CD4-positive, alpha-beta T cell treated with Interleukin-4 for 4 hours (primary cell): ENCODE measurements around the gene LRMDA.
"Not testable (repeated sequence)": the region's sequence is repeated elsewhere in the genome, so short reads cannot be mapped to it uniquely, and the experiment has no call there.

ENCODE experiments used
- DNase-seq: peaks from one replicate; pipeline ENCODE4 v3.0.0-alpha.2; 2020

Gene LRMDA

DNA sequence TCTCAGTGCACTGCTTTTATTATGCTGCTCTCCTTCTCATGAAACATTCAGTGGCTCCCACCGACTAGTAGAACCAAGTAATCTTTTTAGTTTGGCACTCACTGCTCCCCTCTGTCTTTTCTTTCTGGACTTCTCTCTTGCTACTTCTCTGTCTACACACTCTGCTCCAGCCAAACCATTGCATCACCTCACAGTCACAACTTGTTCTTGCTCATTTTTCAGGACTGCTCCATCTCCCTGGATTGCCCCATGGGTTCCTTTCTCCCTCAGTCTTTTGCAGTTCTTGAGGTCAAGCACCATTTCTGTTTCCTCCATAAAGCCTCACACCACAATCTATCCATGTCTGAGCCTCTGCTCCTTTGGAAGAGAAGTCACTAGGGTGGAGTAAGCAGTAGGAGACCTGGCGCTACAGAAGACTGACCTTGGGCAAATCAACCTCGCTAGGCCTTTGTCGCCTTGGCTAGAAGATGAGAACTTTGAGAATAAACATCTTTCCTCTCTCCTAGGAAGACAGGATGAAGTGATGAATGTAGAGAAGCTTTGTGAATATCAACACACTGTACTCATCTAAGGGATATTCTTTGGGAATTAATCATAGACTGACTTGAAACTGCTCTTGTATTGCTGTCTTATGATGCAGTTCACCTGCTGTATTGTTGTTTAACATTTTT, 186.2 kb downstream of the LRMDA start:
- no peak for DNase-seq

DNA sequence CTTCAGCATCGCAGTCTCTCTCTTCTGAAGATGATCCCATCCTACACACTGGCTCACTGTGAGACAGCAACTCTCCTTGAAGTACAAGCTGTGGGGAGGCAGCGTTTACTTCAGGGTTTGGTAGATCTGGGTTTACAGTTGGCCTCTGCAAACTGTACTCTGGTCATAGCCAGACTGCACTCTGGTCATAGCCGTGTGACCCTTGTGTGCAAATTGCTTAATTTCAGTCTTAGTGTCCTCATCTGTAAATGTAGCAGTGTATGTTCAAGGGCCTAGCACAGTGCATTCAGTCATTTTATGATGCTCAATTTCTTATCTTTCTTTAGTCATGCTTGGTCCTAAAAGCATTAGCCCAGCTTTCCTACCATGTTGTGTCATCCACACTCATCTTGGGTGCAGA, 188.2 kb downstream of the LRMDA start:
- no peak for DNase-seq

DNA sequence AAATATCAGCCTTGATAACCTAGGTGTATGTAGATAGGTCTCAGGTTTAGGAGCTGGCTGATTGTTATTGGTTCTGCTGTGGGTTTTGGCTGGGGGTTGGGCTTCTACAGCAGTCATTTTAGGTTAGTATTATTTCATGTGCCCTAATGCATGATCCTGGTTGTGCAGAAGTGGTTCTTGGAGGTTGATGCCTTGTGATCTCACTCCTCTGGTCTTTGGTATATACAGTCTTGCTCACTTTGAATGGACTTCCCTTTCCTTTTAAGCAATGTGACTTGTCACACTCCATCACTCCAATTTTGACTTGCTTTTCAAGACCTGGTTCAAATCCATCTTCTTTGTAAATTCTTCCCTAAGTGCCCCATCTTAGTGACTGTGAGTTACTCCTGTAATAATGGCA, 188.9 kb downstream of the LRMDA start:
- no peak for DNase-seq

DNA sequence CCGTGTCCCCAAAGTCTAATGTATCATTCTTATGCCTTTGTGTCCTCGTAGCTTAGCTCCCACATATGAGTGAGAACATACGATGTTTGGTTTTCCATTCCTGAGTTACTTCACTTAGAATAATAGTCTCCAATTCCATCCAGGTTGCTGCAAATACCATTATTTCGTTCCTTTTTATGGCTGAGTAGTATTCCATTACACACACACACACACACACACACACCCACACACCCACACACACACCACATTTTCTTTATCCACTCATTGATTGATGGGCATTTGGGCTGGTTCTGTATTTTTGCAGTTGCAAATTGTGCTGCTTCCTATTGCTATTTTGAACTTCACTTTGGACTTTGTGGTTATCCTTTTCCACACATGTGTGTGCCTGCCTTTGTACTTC, 189.6 kb downstream of the LRMDA start:
- DNase-seq: not testable (repeated sequence)

DNA sequence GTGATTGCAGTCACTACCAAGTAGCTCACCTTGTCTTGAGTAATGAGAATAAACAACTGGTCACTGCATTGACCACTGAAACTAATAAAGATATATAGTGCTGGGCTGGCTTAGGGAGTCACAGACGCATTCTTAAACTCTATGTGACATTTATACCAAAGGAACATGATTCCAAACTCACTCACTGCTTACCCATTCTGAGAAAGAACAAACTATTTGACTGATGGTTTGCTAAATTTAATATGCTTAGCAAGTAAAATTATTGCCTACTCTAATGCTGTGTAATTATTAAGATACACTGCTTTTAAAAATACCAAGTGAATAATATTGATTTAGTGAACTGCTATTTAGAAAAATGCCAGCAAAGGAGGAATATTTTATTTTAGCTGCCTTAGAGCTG, 191.1 kb downstream of the LRMDA start:
- no peak for DNase-seq

DNA sequence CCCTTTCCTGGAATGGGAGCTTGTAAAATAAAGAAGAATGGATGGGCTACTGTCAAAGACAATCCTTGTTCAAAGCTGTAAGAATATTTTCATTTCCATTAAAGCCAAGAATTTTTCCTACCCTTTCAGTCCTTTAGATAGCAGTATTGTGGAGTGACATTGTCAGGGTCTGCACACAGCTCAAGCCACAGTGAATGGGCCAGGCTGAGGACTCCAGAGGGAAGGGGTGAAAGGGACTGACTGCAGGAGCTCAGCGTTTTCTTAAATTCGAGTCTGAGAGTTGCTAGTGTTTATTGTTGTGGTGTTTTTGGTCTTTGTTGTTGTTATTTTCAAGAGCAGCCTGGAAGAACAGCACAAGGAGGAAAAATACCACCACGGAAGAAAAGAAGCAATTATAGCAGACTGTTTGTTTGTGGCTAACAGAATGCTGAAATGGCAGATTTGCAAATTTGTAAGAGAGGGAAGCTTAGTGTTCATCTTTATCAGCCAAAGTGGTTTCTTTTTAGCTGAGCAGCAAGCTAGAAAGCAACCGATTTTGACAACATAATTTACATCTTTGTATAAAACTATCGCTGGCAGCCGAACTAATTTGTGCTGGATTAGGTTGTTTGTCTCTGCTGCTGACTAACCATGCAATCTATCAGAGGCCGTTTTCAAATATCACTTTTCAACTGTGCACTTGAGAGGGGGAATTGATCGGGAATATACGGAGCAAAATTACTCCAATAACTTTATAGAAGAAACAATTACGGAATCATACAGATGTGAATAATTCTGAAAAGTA, 192.1 kb downstream of the LRMDA start:
- DNase-seq: no peak

DNA sequence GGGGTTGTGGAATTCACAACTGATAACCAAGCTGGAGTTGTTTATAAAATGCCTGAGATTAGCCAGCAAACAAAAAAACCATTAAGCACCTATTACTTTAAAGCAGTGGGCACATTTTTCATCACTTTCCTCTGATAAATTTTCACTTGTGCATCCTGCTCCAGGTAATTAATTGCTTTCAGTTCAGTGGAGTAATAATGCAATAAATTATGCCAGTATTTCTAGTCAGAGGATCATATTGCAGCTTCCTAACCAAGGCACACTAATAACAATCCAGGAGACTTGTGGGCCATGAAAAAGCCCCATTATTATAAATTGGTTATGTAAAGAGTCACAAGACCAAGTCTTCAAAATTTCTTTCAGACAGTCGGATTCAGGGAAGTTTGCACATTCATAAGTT, 193.2 kb downstream of the LRMDA start:
- no peak for DNase-seq

DNA sequence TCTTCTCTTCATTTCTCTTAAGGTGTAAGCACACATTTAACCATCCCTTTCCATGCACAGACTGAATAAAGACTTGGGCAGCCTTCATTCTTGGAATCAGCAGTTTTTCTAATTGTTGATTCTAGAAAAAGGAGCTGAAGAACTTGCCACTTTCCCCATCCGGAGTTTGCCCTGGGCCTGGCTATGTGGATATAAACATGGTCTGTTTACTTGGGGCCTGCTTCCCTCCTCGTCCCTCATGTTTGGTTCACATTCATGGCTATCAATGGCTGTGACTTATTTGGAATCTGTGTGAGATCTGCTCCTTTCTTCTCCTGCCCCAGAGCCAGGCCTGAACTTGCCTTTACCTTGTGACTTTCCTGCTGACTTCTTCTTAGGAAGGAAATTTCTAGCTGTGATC, 199.3 kb downstream of the LRMDA start:
- DNase-seq: no peak

DNA sequence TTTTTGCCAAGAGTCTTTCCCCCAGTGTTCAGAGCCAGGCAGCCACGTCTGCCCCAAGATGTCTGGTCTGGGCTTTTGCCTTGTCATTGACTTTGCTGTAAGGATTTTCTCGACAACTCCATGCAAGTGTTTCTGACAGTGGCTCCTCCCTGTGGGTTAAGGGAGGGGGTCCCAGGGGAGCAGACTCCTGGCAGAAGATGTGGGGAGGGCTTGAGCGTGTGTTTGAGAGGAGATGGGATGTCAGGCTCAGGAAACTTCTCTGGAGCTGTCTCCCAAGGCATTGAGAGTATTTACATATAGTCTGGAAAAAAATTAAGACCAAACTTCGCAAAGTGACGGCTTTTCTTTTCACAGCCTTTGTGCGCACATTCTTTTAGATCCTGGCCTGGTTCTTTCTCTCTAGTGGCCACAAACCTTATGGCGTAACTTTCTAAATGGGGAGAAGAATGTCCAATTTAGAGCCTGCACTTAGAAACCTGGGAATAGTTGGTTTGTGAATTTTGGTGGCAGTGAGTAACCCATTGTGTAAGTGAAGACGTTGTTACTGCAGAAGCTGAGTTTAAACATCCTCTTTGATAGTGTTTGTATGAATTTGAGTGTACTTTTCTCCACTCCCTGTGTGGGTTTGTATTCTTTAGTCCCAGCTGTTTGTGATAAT, 201.5 kb downstream of the LRMDA start:
- no peak for DNase-seq

DNA sequence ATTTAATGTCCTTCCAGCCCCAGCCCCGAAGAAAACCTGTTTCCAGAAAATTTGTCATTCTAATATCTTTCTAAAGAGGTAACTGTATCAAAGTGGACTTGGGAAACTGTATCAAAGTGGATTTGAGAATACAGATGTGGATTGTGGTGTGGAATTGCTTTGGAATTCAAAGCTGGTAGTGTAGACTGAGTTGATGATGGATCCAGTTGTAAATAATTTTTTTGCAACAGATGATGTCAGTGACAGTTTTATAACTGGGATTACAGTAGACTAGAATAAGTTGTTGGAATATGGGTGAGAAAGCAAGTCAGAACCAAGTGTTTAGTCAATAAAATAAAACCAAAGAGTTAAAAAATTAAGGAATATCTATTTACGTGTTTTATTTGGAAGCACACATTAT, 202.1 kb downstream of the LRMDA start:
- DNase-seq: no peak

DNA sequence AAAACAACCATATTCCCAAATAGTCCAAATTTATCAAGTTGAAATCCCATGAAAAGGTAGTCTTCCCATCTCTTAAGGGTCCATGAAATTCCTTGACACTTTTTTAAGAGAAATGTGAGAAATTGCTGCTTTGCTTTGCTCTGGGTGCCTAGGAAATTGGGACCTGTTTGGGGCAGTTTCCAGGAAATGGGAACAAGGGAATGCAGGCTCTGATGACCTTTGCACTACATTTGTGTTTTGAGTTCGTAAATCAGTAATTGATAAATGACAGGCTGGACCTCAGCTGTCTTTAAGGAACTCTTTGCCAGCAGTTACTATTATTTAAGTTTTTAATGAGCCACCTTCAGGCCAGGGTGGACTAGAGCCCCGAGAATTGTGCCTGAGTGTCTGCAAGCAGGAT, 203.5 kb downstream of the LRMDA start:
- DNase-seq: no peak

DNA sequence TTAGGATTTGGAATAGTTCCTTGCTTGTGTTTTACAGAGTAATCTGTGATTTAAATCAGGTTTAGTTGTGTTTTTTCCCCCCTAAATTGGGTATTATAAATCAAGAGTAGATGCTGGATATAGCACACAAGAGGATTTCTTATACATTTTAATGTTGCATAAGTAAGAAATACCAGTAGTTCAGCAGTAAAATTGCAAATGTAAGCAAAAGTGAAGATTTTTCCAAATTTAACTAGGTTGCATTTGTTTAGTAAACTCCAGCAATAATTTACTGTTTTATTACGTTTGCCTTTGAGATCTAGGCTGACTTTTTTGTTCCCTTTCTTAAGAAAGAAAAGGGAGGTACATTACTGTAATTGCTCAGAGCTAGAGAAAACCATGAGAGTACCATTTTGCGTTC, 207.3 kb downstream of the LRMDA start:
- no peak for DNase-seq

DNA sequence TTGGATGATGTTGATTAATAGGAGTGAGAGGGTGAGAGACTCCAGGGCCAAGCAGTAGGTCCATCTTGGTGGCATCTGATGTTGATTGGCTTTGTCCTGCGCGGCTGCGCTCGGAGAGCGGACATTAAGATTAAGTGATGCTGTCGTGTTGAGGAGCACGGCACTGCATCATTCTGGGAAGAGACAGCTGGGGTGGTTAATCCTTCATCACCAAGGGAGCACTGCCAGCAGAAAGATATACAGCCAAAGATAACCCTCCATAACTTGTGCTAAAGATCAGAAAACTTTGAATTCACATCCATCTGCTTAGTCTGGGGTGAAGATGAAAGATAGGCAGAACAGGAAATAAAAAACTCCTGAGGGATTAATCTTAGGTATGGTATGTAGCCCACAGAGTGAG, 208.3 kb downstream of the LRMDA start:
- no peak for DNase-seq

DNA sequence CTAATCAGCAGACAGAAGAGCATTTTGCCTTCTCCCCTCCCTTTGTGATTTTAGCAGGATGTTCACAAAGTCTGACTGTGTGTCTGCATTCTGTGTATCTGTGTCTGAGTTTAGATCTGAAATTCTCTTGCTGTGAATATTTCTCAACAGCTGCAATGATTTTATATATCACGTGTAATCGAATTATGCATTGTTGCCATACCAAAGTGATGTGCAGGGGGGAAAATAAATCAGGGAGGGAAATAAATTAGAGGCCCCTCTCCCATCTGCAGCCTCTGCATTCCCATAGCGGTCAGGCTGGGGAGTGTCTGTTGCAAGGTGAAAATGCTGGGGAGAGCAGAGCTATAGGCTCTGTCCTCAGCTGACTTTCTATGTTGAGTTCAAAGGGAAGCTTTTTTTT, 209.0 kb downstream of the LRMDA start:
- no peak for DNase-seq

DNA sequence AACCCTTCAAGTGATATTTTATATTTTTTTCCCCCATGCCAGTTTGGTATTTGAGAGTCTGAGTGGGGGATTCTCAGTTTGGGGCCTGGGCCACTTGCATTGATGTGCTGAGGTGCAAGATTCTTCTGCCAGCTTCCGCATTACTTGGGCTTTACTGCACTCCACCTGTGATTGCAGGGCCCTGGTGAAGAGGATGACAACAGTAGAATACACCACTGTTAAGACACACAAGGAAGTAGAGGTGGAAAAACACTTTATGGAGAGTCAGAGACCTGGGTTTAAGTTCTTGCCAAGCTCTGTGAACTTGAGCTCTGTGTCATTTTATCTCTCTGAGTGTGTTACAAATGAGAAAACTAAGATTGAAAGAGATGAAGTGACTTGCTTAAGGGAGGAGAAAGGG, 209.4 kb downstream of the LRMDA start:
- no peak for DNase-seq

DNA sequence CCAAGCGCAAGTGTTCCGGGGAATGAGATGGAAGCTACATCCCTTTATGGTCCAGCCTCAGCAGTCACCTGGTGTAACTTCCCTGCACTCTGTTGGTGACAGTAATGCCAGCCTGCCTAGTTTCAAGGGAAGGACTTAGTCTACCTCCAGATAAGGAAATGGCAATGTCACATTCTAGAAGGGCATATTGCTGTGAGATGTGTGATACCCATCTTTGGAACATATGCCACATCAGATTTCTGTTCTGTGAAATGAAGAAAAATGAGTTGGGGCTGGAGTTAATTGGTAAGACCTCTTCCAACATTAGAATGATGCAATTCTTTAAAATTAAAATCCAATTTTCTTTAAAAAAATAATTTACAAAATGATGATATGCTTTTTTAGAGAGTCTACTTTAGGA, 212.0 kb downstream of the LRMDA start:
- no peak for DNase-seq

DNA sequence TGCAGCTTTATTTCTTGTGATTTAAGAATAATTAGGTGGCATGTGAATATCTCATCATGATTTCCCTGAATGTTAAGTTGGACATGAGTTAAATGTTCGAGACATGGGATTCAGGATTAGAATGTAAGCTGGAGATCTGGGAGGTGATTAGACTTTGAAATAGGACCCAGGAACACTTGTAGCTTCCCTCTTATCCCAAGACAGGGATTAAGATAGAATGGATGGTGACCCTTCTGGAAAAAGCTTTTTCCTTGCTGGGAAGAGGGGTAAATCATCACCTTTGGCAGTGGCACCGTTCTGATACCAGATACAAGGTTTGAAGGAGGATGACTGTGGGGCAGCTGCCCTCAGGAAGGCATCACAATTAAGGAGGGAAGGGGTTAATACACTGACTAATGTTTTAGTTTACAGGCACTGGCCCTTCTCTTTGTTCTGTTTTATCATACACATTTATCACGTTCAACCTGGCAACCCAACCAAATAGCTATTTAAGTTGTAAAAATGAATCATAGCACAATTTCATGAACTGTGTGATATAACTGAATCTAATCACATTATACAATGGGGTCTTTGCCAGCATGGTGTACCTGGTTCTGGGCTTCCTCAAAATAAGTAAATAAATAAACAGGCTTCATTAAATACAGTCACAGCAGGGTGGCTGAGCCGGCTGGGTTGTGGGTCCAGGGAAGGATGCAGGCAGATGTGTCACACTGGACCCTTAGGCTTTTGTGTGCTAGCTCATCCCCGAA, 212.7 kb downstream of the LRMDA start:
- no peak for DNase-seq

DNA sequence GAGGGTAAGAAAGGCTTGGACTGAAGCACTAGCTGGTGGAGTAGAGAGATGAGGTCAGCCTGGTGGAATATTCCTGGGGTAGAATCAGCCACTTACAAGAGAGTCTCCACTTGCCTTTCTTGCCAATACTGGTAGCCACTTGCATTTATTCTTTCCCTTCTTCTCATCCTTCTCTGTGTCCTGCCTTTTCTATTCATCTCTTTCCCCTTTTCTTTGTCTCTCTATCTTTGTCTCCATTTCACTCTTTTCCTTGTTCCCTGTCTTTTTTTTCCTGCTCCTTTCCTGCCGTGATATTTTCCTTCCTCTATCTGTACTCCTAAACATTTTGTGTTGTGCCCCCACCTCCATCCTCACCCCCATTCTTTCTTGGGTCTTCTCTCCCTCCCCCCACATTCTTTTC, 214.3 kb downstream of the LRMDA start:
- DNase-seq: no peak

DNA sequence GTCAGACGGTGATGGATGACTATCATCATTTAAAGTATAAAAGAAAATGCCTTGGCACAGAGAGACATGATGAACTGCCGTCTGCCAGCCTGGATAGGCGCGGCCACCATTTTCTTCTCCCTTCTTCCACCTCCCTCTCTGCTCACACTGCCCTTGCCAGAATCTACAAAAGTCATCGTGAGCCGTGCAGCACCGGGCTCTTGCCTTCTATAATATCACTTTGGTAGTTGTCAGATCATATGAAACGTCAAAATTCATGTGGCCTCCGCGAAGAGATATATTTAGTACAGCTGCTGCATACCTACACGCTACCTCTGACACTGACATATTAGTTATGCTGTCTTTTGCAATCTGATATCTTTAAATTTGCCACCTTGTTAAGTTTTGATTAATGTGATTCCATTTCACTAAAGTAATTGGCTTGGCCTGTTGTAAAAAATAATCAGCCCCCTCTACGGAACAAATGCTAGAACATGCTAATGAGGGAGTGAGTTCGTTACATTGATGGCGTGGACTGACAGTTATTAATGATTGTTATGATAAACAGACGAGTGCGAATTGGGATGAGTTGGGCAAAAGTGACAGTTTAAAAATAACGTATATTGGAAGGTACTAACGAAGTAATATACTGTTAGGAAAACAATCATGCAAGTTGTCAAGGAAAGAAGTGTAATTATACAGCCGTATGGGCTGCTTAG, 214.9 kb downstream of the LRMDA start:
- DNase-seq: no peak

DNA sequence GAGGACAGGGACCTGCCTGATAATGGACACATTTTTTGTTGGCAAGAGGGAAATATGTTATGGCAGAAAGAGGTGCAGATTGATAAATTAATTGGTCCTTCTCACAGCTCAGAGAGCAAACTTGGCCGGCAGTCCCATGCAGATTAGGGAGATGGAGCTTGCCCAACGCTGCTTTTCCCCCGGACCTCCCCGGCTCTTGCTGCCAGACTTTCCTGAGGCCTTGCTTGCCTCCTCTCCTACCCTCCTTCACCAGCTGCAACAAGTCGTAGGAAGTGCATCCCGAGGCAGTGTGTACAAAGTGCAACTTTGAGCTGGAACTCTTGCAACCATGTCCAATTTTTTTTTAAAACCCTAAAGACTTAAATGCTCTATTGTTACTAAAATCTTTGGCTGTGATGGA, 215.5 kb downstream of the LRMDA start:
- no peak for DNase-seq

DNA sequence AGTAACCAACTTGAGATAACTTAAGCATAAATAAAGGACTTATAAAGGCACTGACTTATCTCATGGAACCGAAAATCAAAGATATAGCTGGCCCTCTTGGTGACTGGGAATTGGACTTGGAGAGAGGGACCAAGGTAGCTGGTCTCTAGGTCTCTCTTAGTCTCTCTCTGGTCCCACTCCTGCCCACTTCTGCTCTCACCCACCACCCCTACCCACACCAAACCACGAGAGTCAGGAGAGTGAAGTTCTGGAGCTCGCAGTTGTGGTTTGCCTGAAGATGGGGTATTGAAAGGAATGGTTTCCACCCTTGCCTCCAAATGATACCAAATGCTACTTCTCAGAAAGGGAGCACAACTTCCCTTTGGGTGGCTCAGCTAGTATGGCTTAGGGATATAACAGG, 216.3 kb downstream of the LRMDA start:
- DNase-seq: no peak

DNA sequence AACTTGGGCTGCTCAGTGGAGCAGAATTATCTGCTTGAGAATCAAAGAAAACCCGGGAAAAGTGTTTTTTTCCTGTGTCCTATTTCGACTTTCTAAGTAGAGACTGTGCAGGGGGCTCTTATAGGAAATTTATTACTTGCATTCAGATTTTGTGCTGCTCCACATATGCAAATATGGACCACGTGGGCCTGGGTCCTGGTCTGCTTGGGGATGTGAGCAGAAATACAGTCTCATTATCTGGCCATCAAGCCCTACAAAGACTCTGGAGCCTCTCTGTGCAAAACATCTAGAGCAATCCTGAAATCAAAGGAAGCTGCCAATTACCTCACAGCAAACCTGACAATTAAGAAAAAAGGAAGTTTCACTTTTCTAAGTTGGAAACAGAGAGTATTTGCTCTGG, 216.9 kb downstream of the LRMDA start:
- DNase-seq: no peak

DNA sequence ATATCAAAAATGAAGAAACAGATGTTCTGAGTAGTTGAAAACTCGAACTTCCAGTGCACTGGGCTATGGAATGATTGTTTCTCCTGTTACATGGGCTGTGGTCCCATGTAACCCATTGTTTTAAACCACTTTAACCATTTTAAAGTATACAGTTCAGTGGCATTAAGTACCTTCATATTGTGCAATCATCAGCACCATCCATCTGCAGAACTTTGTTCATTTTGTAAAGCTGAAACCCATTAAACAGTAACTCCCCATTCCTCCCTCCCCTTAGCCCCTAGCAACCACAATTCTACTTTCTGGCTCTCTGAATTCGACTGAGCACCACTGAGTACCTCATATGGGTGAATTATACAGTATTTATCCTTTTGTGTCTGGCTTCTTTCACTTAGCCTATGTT, 217.4 kb downstream of the LRMDA start:
- no peak for DNase-seq
